Esophagus muscularis mucosa (tissue), 4 donors: ENCODE results near the gene SULF2. TPM values are rescaled to one million over a fixed set of nuclear protein-coding genes. Genes with fewer than 3 reads are reported as not detected.
A peak's percentile ranks its signal among the peaks of the same experiment; 100 is the strongest.

Experiments
- DNase-seq: peaks from one replicate; pipeline ENCODE4 v3.0.0-alpha.2; 2017; ENCODE audit errors: extremely low spot score
- H3K27ac ChIP-seq, 4 donors: fragments of 200-600 bp; sonication (generic); replicated peaks in 1 of 4; 1 replicate in 3 of 4; 2 replicates in 1 of 4; pipeline ENCODE4 v1.5.1; 2016 to 2019; ENCODE audit warnings: mild to moderate bottlenecking in 1 of 4
- H3K27me3 ChIP-seq, 4 donors: fragments of 200-600 bp; sonication (generic); one replicate each; pipeline versions ENCODE4 v1.5.1 to v1.6.0; 2016 to 2019
- H3K36me3 ChIP-seq, 4 donors: fragments of 200-600 bp; sonication (generic); one replicate each; pipeline ENCODE4 v1.5.1; 2016 to 2019
- H3K4me1 ChIP-seq, 4 donors: fragments of 200-600 bp; sonication (generic); one replicate each; pipeline ENCODE4 v1.5.1; 2016 to 2019
- H3K4me3 ChIP-seq, 4 donors: fragments of 200-600 bp; sonication (generic); 1 replicate in 2 of 4; 2 replicates in 2 of 4; pipeline ENCODE4 v1.5.1; 2016 to 2019; ENCODE audit warnings: mild to moderate bottlenecking in 4 of 4, moderate library complexity in 1 of 4
- H3K9me3 ChIP-seq, 4 donors: fragments of 200-600 bp; sonication (generic); 1 replicate in 3 of 4; 2 replicates in 1 of 4; pipeline ENCODE4 v1.5.1; 2016 to 2019
- EP300 ChIP-seq: sonication (generic); formaldehyde crosslinking; IDR thresholded peaks from one replicate; pipeline ENCODE4 v1.6.1; 2017; ENCODE audit warnings: antibody characterized with exemption
- POLR2A ChIP-seq: fragments of 450-650 bp; IDR thresholded peaks from one replicate; pipeline ENCODE4 v1.6.1; 2017; ENCODE audit warnings: antibody characterized with exemption, moderate library complexity, mild to moderate bottlenecking, low read depth
- POLR2AphosphoS5 ChIP-seq, 2 donors: sonication (generic); formaldehyde crosslinking; IDR thresholded peaks; one replicate each; pipeline ENCODE4 v1.6.1; 2017; ENCODE audit warnings: antibody characterized with exemption in 2 of 2
- WGBS: methylation state at CpG from one replicate; pipeline ENCODE4 v1.1.5; 2018; 5-methylcytosine and 5-hydroxymethylcytosine counted together
- intact Hi-C: fragments of 100-400 bp; cut with DNase I; formaldehyde crosslinking; loops from one replicate; pipeline ENCODE4 v1.15.1; 2023
- total RNA-seq, 4 donors: library from RNA; depleted of rRNA; stranded (reverse); fragments of >200 nt; gene quantifications; one replicate each; pipeline versions ENCODE4 v1.1.0 to v1.2.1, GENCODE V29; 2016
- TF ChIP-seq, protein P1 (sequence below), 3 experiments: fragments of 200-600 bp in 2 of 3; fragments of 450-650 bp in 1 of 3; sonication (generic) in 2 of 3; IDR thresholded peaks; one replicate each; pipeline ENCODE4 v1.5.1; 2017 to 2019; ENCODE audit warnings: antibody characterized with exemption in 3 of 3, mild to moderate bottlenecking in 2 of 3, moderate library complexity in 1 of 3

SULF2 gene
- total RNA-seq, 4 donors from 2014 or later: 78.7 to 243 (median 138) TPM

DNA sequence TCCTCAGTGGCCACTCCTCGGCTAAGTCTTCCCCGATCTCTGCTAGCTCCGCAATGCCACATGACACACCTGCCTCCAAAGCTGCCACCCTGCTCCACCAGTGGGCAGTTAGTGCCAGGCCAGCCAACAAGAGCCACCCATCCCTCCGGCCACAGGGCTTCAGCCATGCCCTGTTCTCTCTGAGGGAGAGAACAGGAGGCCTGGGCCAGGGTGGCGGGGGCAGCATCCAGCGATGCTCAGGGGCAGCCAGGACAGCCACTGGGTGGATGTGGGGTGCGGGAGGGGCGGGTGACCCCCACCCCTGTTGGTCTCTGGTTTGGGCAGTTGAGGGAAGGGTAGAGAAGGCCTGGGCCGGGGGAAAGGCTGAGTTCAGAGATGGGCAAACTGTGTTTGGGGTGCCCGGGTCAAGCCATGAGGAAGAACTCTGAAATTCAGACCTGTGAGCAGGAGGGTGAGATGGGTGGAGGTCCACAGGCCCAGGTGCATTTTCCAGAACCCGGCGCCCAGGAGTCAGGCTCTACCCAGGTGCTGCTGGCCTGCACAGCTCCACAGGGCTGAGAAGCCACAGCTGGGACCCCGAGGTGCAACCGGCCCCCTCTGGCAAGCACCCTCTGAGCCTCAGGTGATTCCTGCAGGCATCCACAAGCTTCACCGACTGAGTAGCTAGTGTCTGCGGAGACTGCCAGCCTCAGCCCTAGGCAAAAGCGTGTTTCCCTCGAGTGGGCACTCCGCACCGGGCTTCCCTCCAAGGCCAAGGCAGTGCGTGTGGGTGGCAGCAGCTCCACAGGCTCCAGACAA lies 91.1 kb downstream of the SULF2 start:
- peaks cover 0 to 24% (median 18%) of the 10 kb centered on the region in 4 donors for H3K36me3 ChIP-seq
- intact Hi-C loops: no loop called here
- DNase-seq: no peak
- peaks cover 0 to 12% (median 10%) of the 10 kb centered on the region in 4 donors for H3K4me1 ChIP-seq
- peaks cover 0 to 24% (median 21%) of the 10 kb centered on the region in 4 donors for H3K9me3 ChIP-seq
- TF ChIP-seq POLR2AphosphoS5 (IDR thresholded peaks at IDR 0.05) (no peak), EP300 (no peak), POLR2A (no peak)
- TF ChIP-seq, protein P1, sequence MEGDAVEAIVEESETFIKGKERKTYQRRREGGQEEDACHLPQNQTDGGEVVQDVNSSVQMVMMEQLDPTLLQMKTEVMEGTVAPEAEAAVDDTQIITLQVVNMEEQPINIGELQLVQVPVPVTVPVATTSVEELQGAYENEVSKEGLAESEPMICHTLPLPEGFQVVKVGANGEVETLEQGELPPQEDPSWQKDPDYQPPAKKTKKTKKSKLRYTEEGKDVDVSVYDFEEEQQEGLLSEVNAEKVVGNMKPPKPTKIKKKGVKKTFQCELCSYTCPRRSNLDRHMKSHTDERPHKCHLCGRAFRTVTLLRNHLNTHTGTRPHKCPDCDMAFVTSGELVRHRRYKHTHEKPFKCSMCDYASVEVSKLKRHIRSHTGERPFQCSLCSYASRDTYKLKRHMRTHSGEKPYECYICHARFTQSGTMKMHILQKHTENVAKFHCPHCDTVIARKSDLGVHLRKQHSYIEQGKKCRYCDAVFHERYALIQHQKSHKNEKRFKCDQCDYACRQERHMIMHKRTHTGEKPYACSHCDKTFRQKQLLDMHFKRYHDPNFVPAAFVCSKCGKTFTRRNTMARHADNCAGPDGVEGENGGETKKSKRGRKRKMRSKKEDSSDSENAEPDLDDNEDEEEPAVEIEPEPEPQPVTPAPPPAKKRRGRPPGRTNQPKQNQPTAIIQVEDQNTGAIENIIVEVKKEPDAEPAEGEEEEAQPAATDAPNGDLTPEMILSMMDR (IDR thresholded peaks at IDR 0.05): no peak
- no peak overlapping the region for H3K4me3 ChIP-seq
- 95% methylated on average over 10 of the region's 21 CpGs for WGBS
- H3K27me3 ChIP-seq: no peaks in the 10 kb centered on the region
- H3K27ac ChIP-seq: peak overlapping the region in 1 of 4 donors; percentile 50

- Histone ChIP-seq H3K4me3 (no peak overlapping the region), H3K4me1 (peaks cover 5 to 22% (median 19%) of the 10 kb centered on the region in 4 donors), H3K27ac (no peak overlapping the region), H3K9me3 (peaks cover 0 to 24% (median 21%) of the 10 kb centered on the region in 4 donors), H3K27me3 (no peaks in the 10 kb centered on the region), H3K36me3 (peaks cover 0 to 39% (median 30%) of the 10 kb centered on the region in 4 donors)
- no peak for TF ChIP-seq POLR2A
- DNase-seq: no peak
- intact Hi-C loops: no loop called here
Observed at GRCh38 chr20:47691625-47692024, 93.7 kb downstream of the SULF2 start.

DNA sequence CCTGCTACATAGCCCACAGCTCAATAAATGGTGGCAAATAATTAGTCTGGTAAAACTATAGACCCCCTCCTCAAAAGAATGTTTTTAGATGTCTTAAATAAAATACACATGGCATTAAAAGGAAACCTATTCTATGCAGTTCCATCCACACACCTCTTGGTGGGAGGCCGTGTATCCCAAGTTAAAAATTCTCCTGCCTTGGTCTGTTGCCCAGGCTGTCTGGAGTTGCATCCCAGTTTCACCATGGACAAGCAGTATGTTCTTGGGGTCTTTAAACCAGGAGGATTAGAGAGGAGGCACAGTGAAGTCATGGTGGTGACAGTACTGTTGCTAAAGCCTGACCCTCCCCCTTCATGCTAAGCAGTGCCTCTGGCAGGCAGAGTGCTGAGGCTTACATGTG lies 95.5 kb downstream of the SULF2 start:
- Histone ChIP-seq H3K27me3 (no peaks in the 10 kb centered on the region), H3K9me3 (peaks cover 0 to 24% (median 21%) of the 10 kb centered on the region in 4 donors), H3K27ac (no peak overlapping the region), H3K36me3 (peaks cover 0 to 45% (median 29%) of the 10 kb centered on the region in 4 donors), H3K4me1 (peaks cover 5 to 21% (median 17%) of the 10 kb centered on the region in 4 donors), H3K4me3 (no peak overlapping the region)
- intact Hi-C loops: no loop called here
- TF ChIP-seq, protein P1 (IDR thresholded peaks at IDR 0.05): no peak
- TF ChIP-seq POLR2AphosphoS5 (IDR thresholded peaks at IDR 0.05): no peak
- no peak for TF ChIP-seq EP300
- TF ChIP-seq POLR2A: no peak
- no peak for DNase-seq
- 88% methylated on average over 1 of the region's 1 CpG for WGBS

- peaks cover 0 to 55% (median 35%) of the 10 kb centered on the region in 4 donors for H3K36me3 ChIP-seq
- H3K27ac ChIP-seq: no peak overlapping the region
- peaks cover 5 to 21% (median 16%) of the 10 kb centered on the region in 4 donors for H3K4me1 ChIP-seq
- intact Hi-C loops: no loop called here
- no peaks in the 10 kb centered on the region for H3K27me3 ChIP-seq
- 96% methylated on average over 13 of the region's 18 CpGs for WGBS
- H3K4me3 ChIP-seq: no peak overlapping the region
- TF ChIP-seq POLR2A: no peak
- no peak for TF ChIP-seq EP300
- TF ChIP-seq, protein P1 (IDR thresholded peaks at IDR 0.05): no peak
- no peak for TF ChIP-seq POLR2AphosphoS5 (IDR thresholded peaks at IDR 0.05)
- DNase-seq: no peak
- peaks cover 0 to 24% (median 21%) of the 10 kb centered on the region in 4 donors for H3K9me3 ChIP-seq
Observed at GRCh38 chr20:47688385-47689381, 96.6 kb downstream of the SULF2 start.
